ENCODE data around the gene SPTBN4.

SPTBN4 gene

GRCh38 chr19:40466985-40467734, at the start of gene SPTBN4:
Gene SPTBN4 (plus strand): TSS chr19:40467001. CDS start chr19:40472622, 5,621 bp downstream.
- H3K9me3 ChIP-seq (ENCODE audit: low read length), result no peaks in the 10 kb centered on the region
- peak within 1 kb of the TSS; percentile 34 for H3K4me3 ChIP-seq (ENCODE audit: low read length)
- H3K36me3 ChIP-seq (ENCODE audit: insufficient read depth, low read length), result no peaks in the 10 kb centered on the region
- peaks cover 15% of the 10 kb centered on the region for H3K4me1 ChIP-seq (ENCODE audit: insufficient read depth, low read length)
- peaks cover 22% of the 10 kb centered on the region for H3K27me3 ChIP-seq (ENCODE audit: insufficient read depth, low read length)
- no peak within 1 kb of the TSS for H2AFZ ChIP-seq (ENCODE audit: low read depth, low read length)

- Histone ChIP-seq H2AFZ (ENCODE audit: low read depth, low read length) (no peak overlapping the region), H3K27me3 (ENCODE audit: insufficient read depth, low read length) (no peaks in the 10 kb centered on the region), H3K4me1 (ENCODE audit: insufficient read depth, low read length) (peaks cover 12% of the 10 kb centered on the region), H3K4me3 (ENCODE audit: low read length) (no peak overlapping the region), H3K36me3 (ENCODE audit: insufficient read depth, low read length) (peaks cover 1% of the 10 kb centered on the region), H3K9me3 (ENCODE audit: low read length) (no peaks in the 10 kb centered on the region)
These were observed 49.2 kb upstream of the SPTBN4 start for GRCh38 chr19:40417643-40417981.

- H3K27me3 ChIP-seq (ENCODE audit: insufficient read depth, low read length), result no peaks in the 10 kb centered on the region
- no peak overlapping the region for H2AFZ ChIP-seq (ENCODE audit: low read depth, low read length)
- no peaks in the 10 kb centered on the region for H3K9me3 ChIP-seq (ENCODE audit: low read length)
- peaks cover 12% of the 10 kb centered on the region for H3K4me1 ChIP-seq (ENCODE audit: insufficient read depth, low read length)
- H3K4me3 ChIP-seq (ENCODE audit: low read length), result no peak overlapping the region
- H3K36me3 ChIP-seq (ENCODE audit: insufficient read depth, low read length), result peaks cover 4% of the 10 kb centered on the region
These were observed 48.8 kb upstream of the SPTBN4 start for GRCh38 chr19:40418040-40418439.

- H3K4me3 ChIP-seq (ENCODE audit: low read length), result no peak overlapping the region
- no peaks in the 10 kb centered on the region for H3K9me3 ChIP-seq (ENCODE audit: low read length)
- H3K27me3 ChIP-seq (ENCODE audit: insufficient read depth, low read length), result no peaks in the 10 kb centered on the region
- peaks cover 7% of the 10 kb centered on the region for H3K36me3 ChIP-seq (ENCODE audit: insufficient read depth, low read length)
- H2AFZ ChIP-seq (ENCODE audit: low read depth, low read length), result no peak overlapping the region
- peaks cover 7% of the 10 kb centered on the region for H3K4me1 ChIP-seq (ENCODE audit: insufficient read depth, low read length)
These were observed 47.7 kb upstream of the SPTBN4 start for GRCh38 chr19:40419066-40419612.

GRCh38 chr19:40419780-40420179, 47.0 kb upstream of the SPTBN4 start:
- Histone ChIP-seq H3K9me3 (ENCODE audit: low read length) (no peaks in the 10 kb centered on the region), H2AFZ (ENCODE audit: low read depth, low read length) (no peak overlapping the region), H3K4me1 (ENCODE audit: insufficient read depth, low read length) (peaks cover 12% of the 10 kb centered on the region), H3K36me3 (ENCODE audit: insufficient read depth, low read length) (peaks cover 7% of the 10 kb centered on the region), H3K4me3 (ENCODE audit: low read length) (no peak overlapping the region), H3K27me3 (ENCODE audit: insufficient read depth, low read length) (no peaks in the 10 kb centered on the region)

GRCh38 chr19:40420451-40420765, 46.4 kb upstream of the SPTBN4 start:
- H2AFZ ChIP-seq (ENCODE audit: low read depth, low read length), result peak overlapping the region; percentile 65
- peaks cover 7% of the 10 kb centered on the region for H3K36me3 ChIP-seq (ENCODE audit: insufficient read depth, low read length)
- peaks cover 14% of the 10 kb centered on the region for H3K4me1 ChIP-seq (ENCODE audit: insufficient read depth, low read length)
- no peaks in the 10 kb centered on the region for H3K27me3 ChIP-seq (ENCODE audit: insufficient read depth, low read length)
- peak overlapping the region; percentile 56 for H3K4me3 ChIP-seq (ENCODE audit: low read length)
- no peaks in the 10 kb centered on the region for H3K9me3 ChIP-seq (ENCODE audit: low read length)

- peaks cover 7% of the 10 kb centered on the region for H3K36me3 ChIP-seq (ENCODE audit: insufficient read depth, low read length)
- peak overlapping the region; percentile 65 for H2AFZ ChIP-seq (ENCODE audit: low read depth, low read length)
- no peaks in the 10 kb centered on the region for H3K9me3 ChIP-seq (ENCODE audit: low read length)
- H3K4me3 ChIP-seq (ENCODE audit: low read length), result peak overlapping the region; percentile 56
- peaks cover 14% of the 10 kb centered on the region for H3K4me1 ChIP-seq (ENCODE audit: insufficient read depth, low read length)
- H3K27me3 ChIP-seq (ENCODE audit: insufficient read depth, low read length), result no peaks in the 10 kb centered on the region
These were observed 45.7 kb upstream of the SPTBN4 start for GRCh38 chr19:40420766-40421765.

GRCh38 chr19:40421993-40422747, 44.6 kb upstream of the SPTBN4 start:
- Histone ChIP-seq H3K36me3 (ENCODE audit: insufficient read depth, low read length) (peaks cover 7% of the 10 kb centered on the region), H3K9me3 (ENCODE audit: low read length) (no peaks in the 10 kb centered on the region), H3K27me3 (ENCODE audit: insufficient read depth, low read length) (no peaks in the 10 kb centered on the region), H2AFZ (ENCODE audit: low read depth, low read length) (no peak overlapping the region), H3K4me3 (ENCODE audit: low read length) (no peak overlapping the region), H3K4me1 (ENCODE audit: insufficient read depth, low read length) (peaks cover 14% of the 10 kb centered on the region)

- Histone ChIP-seq H3K4me3 (ENCODE audit: low read length) (no peak overlapping the region), H3K4me1 (ENCODE audit: insufficient read depth, low read length) (peaks cover 11% of the 10 kb centered on the region), H3K27me3 (ENCODE audit: insufficient read depth, low read length) (no peaks in the 10 kb centered on the region), H3K36me3 (ENCODE audit: insufficient read depth, low read length) (peaks cover 7% of the 10 kb centered on the region), H2AFZ (ENCODE audit: low read depth, low read length) (no peak overlapping the region), H3K9me3 (ENCODE audit: low read length) (no peaks in the 10 kb centered on the region)
These were observed 43.8 kb upstream of the SPTBN4 start for GRCh38 chr19:40422748-40423566.

- Histone ChIP-seq H3K27me3 (ENCODE audit: insufficient read depth, low read length) (no peaks in the 10 kb centered on the region), H3K4me3 (ENCODE audit: low read length) (no peak overlapping the region), H2AFZ (ENCODE audit: low read depth, low read length) (no peak overlapping the region), H3K4me1 (ENCODE audit: insufficient read depth, low read length) (peaks cover 11% of the 10 kb centered on the region), H3K36me3 (ENCODE audit: insufficient read depth, low read length) (peaks cover 7% of the 10 kb centered on the region), H3K9me3 (ENCODE audit: low read length) (no peaks in the 10 kb centered on the region)
These were observed 42.9 kb upstream of the SPTBN4 start for GRCh38 chr19:40423938-40424337.

GRCh38 chr19:40424637-40425449, 42.0 kb upstream of the SPTBN4 start:
- Histone ChIP-seq H3K4me3 (ENCODE audit: low read length) (peak overlapping the region; percentile 59), H3K4me1 (ENCODE audit: insufficient read depth, low read length) (peaks cover 11% of the 10 kb centered on the region), H3K9me3 (ENCODE audit: low read length) (no peaks in the 10 kb centered on the region), H3K36me3 (ENCODE audit: insufficient read depth, low read length) (peaks cover 7% of the 10 kb centered on the region), H2AFZ (ENCODE audit: low read depth, low read length) (peak overlapping the region; percentile 98), H3K27me3 (ENCODE audit: insufficient read depth, low read length) (no peaks in the 10 kb centered on the region)

All from neuron (in vitro differentiated cells).